ENCODE results near the gene OR4X1. TPM values are rescaled to one million over a fixed set of nuclear protein-coding genes. Genes with fewer than 3 reads are reported as not detected.

The OR4X1 gene
- total RNA-seq, 2 experiments from 2014 or later, result not detected

GRCh38 chr11:48237727-48238126, 25.9 kb upstream of the OR4X1 start:
- H3K9me3 ChIP-seq (ENCODE audit: control insufficient read depth in 1 of 2, insufficient read depth in 1 of 2, low read length in 2 of 2), result peaks cover 0 to 9% of the 10 kb centered on the region in 2 experiments
- H3K27ac ChIP-seq (ENCODE audit: low read depth in 1 of 2, low read length in 2 of 2), result no peak overlapping the region
- no peaks in the 10 kb centered on the region for H3K36me3 ChIP-seq (ENCODE audit: insufficient read depth, low read length)
- Mint-ChIP-seq H3K4me3 (no peak overlapping the region), H3K27me3 (peaks cover 59% of the 10 kb centered on the region), H3K27ac (no peak overlapping the region), H3K36me3 (ENCODE audit: low read depth) (no peaks in the 10 kb centered on the region), H3K4me1 (ENCODE audit: low read depth) (no peaks in the 10 kb centered on the region), H3K9me3 (peaks cover 4% of the 10 kb centered on the region)
- intact Hi-C loops (cut with DNase I, micrococcal nuclease), result no loop called here
- ATAC-seq (ENCODE audit: poor library complexity), result no peak
- ChIA-PET POLR2A (no interaction called here), CTCF (no interaction called here)
- DNase-seq, result no peak
- H3K4me3 ChIP-seq (ENCODE audit: low read length), result no peak overlapping the region
- no peaks in the 10 kb centered on the region for H3K4me1 ChIP-seq (ENCODE audit: insufficient read depth, low read length)
- no peak for TF ChIP-seq CTCF (IDR thresholded peaks at IDR 0.05)
- H3K27me3 ChIP-seq (ENCODE audit: control insufficient read depth in 1 of 2, insufficient read depth in 2 of 2, low read length in 2 of 2), result peaks cover 5 to 10% of the 10 kb centered on the region in 2 experiments

GRCh38 chr11:48242501-48242900, 21.2 kb upstream of the OR4X1 start:
- CTCF ChIA-PET, result no interaction called here
- POLR2A ChIA-PET, result no interaction called here
- no peak overlapping the region for H3K4me3 Mint-ChIP-seq

GRCh38 chr11:48244804-48245203, 18.9 kb upstream of the OR4X1 start, which contains the start of gene OR4X2:
Gene OR4X2, plus strand, starts transcription at chr11:48245104. Its CDS starts 0 bp downstream, at chr11:48245104.
- Histone ChIP-seq H3K4me3 (ENCODE audit: low read length) (no peak within 1 kb of the TSS), H3K4me1 (ENCODE audit: insufficient read depth, low read length) (no peaks in the 10 kb centered on the region), H3K27ac (ENCODE audit: low read depth in 1 of 2, low read length in 2 of 2) (no peak within 1 kb of the TSS), H3K9me3 (ENCODE audit: control insufficient read depth in 1 of 2, insufficient read depth in 1 of 2, low read length in 2 of 2) (peaks cover 4 to 8% of the 10 kb centered on the region in 2 experiments), H3K36me3 (ENCODE audit: insufficient read depth, low read length) (no peaks in the 10 kb centered on the region), H3K27me3 (ENCODE audit: control insufficient read depth in 1 of 2, insufficient read depth in 2 of 2, low read length in 2 of 2) (peaks cover 5 to 15% of the 10 kb centered on the region in 2 experiments)
- no peaks in the 10 kb centered on the region for H3K4me1 Mint-ChIP-seq (ENCODE audit: low read depth)
- no peak for TF ChIP-seq CTCF (IDR thresholded peaks at IDR 0.05)
- H3K27ac Mint-ChIP-seq, result no peak within 1 kb of the TSS
- intact Hi-C loops (cut with DNase I, micrococcal nuclease), result no loop called here
- H3K9me3 Mint-ChIP-seq, result peaks cover 8% of the 10 kb centered on the region
- peaks cover 50% of the 10 kb centered on the region for H3K27me3 Mint-ChIP-seq
- no peak within 1 kb of the TSS for H3K4me3 Mint-ChIP-seq
- no peak for DNase-seq
- CTCF ChIA-PET, result no interaction called here
- POLR2A ChIA-PET, result no interaction called here
- H3K36me3 Mint-ChIP-seq (ENCODE audit: low read depth), result no peaks in the 10 kb centered on the region
- no peak for ATAC-seq (ENCODE audit: poor library complexity)

More at GRCh38 chr11:48242501-48242900, 21.2 kb upstream of the OR4X1 start:
- H3K27ac ChIP-seq (ENCODE audit: low read depth in 1 of 2, low read length in 2 of 2), result no peak overlapping the region
- ATAC-seq (ENCODE audit: poor library complexity) (no peak), DNase-seq (no peak)
- peaks cover 0 to 4% of the 10 kb centered on the region in 2 experiments for H3K9me3 ChIP-seq (ENCODE audit: control insufficient read depth in 1 of 2, insufficient read depth in 1 of 2, low read length in 2 of 2)
- no peak for TF ChIP-seq CTCF (IDR thresholded peaks at IDR 0.05)
- peaks cover 5 to 16% of the 10 kb centered on the region in 2 experiments for H3K27me3 ChIP-seq (ENCODE audit: control insufficient read depth in 1 of 2, insufficient read depth in 2 of 2, low read length in 2 of 2)
- Mint-ChIP-seq H3K4me1 (ENCODE audit: low read depth) (no peaks in the 10 kb centered on the region), H3K27ac (no peak overlapping the region), H3K9me3 (peaks cover 4% of the 10 kb centered on the region), H3K27me3 (peaks cover 56% of the 10 kb centered on the region), H3K36me3 (ENCODE audit: low read depth) (no peaks in the 10 kb centered on the region)
- H3K36me3 ChIP-seq (ENCODE audit: insufficient read depth, low read length), result no peaks in the 10 kb centered on the region
- H3K4me1 ChIP-seq (ENCODE audit: insufficient read depth, low read length), result no peaks in the 10 kb centered on the region
- H3K4me3 ChIP-seq (ENCODE audit: low read length), result no peak overlapping the region
- intact Hi-C loops (cut with DNase I, micrococcal nuclease), result no loop called here
